SU-DHL-6 (cell line): ENCODE measurements around the gene BCL7C.

ENCODE experiments used
- CTCF ChIP-seq: fragments of 200-600 bp; sonication (generic); IDR thresholded peaks from one replicate; pipeline ENCODE4 v1.5.1; 2017; ENCODE audit warnings: antibody characterized with exemption, mild to moderate bottlenecking, low read length, moderate library complexity; ENCODE audit not compliant: insufficient read depth, poor library complexity, severe bottlenecking
- EZH2phosphoT487 ChIP-seq: fragments of 200-600 bp; sonication (generic), shearing (Covaris generic); conservative IDR thresholded peaks from 2 replicates; pipeline ENCODE4 v1.6.1; 2018; ENCODE audit warnings: mild to moderate bottlenecking, antibody characterized with exemption, low read length, moderate library complexity, mixed read lengths

GRCh38 chr16:30931068-30931650 lies 37.3 kb upstream of the BCL7C start:
- no peak for TF ChIP-seq EZH2phosphoT487
- no peak for TF ChIP-seq CTCF
